ENCODE results near the gene AKAP6.

AKAP6 gene

DNA sequence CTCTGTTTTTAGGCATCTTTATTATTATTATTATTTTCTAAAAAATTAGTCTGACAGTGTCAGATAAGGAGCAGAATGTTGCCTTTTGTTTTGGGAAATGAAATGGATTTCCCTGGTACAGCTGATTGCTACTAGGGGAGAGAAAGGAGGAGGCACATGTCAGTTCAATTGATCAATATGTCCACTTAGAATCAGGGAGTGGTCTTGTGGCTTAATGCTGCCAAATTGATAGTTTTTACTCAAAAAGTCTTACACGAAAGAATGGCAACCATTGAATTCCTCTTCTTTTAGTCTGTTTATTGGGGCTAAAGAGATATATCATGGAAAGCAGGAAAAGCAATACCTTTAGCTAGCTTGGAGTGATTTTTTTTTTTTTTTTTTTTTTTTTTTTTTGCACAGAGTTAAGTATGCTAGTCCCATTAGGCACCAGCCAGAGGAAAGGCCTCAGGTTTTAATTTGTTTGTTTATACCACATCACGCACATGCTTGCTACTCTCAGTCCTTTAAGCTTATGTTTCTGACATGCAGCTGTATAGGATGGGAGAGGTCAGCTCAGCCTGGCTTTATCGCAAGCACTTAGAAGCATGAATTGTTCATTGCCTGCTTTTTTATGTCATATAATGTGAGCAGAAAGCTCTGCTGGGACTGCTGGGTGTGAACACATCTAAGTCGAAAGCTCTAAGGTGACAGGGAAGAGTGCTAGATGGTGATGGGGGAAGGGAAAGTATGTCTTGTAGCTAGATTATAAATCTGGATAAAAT lies 1.4 kb downstream of the AKAP6 start:
- DNase-seq (ENCODE audit: low read depth): no peak

DNA sequence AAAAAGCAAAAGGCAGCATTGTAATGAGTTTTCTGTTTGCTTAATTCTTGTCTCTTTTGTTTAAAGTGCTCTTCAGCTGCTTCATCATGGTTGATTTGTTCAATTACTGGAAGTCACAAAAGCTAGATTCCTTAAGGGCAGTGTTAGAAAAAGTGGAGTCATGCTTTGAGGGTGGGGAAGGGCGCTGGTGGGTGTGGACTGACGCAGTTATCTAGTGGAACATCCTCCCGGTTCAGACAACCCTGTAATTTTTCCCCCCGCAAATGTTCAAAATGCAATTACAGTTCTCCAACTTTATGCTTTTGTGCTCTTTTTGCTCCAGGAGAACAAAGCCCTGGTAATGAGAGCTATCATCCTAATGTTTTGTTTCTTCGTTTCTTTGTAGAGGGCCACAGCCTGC lies 2.1 kb downstream of the AKAP6 start:
- no peak for DNase-seq (ENCODE audit: low read depth)

DNA sequence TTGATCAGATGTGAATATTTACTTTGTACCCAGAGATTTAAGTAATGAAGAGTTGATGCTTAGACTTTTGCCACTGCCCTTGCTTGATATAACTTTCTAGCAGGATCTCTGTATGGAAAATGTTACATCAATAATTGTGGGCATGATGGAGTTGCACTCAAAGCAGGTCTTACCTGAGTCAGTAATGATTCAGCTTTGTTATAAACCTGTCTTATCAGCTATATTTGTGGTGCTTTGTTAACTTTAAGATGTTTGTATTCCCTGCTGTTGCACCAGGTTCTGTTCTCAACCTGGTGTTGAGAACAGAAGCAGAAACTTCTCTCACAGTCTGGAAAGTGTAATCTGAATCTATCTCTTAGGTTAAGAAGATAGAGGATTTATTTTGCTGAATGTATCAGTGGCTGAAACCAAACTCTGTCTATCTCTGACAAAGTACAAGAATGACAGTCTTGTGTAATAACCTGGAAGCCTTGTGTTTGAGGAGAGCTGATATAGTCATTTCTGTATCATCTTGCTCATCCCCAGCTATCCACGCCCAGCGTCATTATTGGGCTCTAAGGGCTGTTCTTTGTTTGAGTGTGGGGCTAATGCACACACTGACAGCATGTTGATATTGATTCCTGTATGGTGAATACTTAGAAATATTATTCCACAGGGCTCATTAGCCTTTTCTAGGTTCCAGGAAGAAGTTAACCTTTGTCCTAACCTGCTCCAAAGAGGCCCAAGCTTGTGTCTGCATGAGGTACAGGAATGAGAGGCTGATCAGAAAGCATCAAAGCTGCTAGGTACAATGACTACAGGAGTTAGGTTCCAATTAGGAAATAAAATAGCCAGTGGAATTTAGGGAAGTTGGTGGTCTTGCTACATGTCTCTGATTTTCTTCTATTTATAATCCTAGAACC lies 3.6 kb downstream of the AKAP6 start:
- no peak for DNase-seq (ENCODE audit: low read depth)

DNA sequence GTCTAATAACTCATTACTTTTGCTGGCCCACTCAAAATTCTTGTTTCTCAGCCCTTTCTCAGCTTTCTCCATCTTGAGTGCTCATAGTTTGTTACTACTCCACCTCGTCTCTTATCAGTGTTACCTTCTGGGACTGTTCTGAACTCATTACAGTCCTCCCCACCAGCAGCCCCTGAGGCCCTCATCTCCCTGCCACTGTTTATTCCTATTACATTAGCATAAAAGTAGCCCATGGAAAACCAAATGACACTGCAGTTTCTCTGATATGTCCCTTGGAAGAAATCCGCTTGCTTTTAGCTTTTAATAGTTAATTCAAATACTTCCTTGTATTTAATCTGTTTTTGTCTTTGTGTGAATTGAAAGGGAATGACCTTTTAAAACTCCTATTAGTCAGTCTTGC lies 7.6 kb downstream of the AKAP6 start:
- no peak for DNase-seq (ENCODE audit: low read depth)

DNA sequence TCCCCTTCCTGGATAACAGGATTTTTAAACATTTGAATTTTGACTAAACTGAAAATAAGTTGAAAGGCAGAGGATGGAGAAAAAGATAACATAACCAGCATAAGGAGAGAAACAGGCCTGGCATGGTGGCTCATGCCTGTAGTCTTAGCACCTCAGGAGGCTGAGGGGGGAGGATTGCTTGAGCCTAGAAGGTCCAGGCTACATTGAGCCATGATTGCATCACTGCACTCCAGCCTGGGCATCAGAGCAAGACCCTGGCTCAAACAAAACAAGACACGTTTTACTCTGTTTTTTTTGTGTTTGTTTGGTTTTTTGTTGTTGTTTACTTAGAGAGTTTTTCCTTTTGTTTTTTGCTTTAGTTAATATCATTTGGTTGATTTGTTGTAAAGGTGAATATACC lies 8.7 kb downstream of the AKAP6 start:
- DNase-seq (ENCODE audit: low read depth): no peak

DNA sequence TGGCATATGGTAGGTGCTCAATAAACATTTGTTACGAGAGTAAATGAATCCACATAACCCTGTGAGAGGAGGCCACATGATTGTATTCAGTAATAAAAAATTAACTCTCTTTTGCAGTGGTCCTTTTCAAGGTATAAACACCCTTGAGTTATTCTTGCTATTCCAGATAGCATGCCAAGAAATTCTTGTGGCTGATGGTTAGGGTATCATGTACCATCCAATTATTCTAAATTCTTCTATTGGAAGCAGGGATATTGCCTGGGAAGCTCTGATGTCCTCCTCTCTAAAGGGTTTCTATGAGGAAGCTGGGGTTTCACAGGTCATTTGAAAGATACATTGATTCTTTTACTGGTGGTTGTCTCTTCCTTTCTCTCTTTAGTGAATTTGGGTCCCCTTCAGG lies 10.1 kb downstream of the AKAP6 start:
- DNase-seq (ENCODE audit: low read depth): no peak

DNA sequence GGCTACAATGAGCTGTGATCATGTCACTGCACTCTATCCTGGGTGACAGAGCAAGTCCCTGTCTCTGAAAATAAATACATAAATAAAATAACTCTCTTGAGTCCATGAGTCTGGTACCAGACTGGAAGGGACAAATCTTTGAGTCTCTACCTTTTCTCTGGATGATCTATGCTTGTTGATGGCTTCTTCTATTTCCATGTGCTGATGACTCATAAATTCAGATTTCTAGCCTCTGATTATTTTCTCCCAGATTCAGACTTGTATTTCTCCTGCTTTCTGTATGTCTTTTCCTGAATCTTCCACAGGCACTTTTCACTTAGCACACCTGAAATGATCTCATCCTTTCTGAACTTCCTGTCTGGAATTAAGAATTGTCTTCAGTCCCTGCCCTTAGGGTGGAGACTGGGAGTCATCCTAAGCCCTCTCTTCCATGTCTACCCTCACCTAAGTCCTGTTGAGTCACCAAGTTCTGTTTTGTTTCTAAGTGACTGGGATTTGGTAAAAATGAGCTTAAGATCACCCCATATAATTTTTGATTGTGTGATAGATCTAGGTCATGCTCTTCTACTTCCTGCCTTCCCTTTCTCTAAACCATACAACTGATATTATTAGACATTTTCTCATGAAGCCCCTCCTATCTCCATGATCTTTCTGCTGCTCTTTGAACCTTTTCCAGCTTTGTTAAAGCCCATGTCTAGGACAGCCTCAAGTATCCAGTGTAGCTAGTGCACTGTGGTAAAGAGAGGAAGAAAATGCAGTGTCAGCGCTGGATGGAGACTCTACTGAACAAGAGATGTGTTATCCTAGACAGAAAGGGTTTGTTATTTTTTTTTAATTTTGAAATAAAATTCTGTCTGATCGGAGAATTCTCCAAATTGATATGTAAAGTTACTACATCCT lies 13.1 kb downstream of the AKAP6 start:
- no peak for DNase-seq (ENCODE audit: low read depth)

DNA sequence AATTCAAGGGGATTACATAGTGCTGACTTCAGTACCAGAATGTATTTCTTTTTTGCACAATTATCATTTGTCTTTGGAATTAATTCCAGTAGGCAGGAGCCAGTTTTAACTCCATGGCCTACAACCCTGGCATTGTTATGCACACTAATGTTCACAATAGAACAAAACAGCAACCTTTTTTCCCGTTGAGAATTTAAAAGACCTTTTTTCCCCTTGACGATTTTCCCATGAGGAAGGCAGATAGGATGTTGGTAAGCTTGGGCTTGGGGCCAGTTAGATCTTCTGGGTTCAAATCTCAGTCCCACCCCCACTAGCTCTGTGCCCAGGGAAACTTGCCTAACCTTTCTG lies 13.7 kb downstream of the AKAP6 start:
- no peak for DNase-seq (ENCODE audit: low read depth)

DNA sequence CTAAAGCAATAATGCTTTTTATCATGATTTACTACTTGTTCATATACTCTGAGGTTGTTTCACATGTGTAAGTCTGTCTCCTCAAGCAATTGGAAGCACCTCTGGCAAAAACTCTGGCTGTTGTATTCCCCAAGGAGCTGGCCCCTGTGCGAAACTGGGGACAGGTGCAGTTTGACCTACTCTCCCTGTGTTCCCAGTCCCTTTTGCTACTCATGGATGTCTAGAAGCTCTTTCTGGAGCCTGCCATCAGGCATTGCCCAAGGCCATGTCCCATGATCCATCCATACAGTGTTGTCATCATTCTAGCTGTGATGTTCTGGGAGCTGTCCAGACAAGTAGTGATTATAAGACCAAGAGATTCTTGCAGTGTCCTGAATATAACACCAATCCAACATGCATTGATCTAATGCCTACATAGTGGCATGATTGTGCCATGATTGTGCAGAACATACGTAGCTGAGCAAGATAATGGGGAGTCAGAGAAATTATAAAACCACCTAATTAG lies 14.9 kb downstream of the AKAP6 start:
- no peak for DNase-seq (ENCODE audit: low read depth)

DNA sequence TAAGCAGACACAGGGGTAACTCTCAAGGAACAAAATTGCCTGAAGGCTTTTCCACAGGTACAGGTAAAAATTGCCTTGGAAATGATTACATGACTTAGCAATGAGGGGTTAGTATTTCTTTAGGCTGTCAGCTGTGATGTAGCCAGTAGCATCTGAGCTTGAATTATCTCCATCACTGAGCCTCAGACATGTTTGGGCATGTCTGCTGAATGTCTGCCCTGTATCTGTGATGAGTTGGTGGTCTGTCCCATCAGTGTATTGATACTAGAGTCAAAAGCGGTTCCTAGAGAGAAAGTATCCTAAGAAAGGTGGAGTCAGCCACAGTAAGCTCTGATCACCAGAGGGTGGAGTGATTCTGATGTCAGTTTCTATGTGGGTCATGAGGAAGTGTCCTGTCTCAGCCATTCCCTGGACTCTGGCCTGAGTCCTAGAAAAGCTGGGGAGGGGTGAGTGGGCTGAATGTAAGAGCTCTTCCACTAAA lies 16.3 kb downstream of the AKAP6 start:
- DNase-seq (ENCODE audit: low read depth): no peak

DNA sequence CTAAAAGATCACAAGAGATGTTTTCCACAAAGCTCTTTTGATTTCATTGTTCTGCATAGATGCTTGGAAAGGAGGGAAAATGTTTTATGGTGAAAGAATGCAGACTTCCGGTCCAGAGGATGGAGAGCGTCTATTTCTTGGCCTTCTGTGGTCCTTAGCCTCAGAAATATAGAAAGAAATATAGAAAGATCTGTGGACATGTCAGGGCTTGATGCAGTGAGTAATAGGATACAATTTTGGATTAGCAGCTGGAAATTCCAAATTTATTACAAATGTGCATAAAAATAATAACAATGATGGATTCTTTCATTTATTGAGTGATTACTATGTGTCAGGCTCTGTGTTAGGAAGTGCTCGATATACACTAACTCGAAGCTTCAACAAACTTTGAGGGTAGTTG lies 20.2 kb downstream of the AKAP6 start:
- DNase-seq (ENCODE audit: low read depth): no peak

DNA sequence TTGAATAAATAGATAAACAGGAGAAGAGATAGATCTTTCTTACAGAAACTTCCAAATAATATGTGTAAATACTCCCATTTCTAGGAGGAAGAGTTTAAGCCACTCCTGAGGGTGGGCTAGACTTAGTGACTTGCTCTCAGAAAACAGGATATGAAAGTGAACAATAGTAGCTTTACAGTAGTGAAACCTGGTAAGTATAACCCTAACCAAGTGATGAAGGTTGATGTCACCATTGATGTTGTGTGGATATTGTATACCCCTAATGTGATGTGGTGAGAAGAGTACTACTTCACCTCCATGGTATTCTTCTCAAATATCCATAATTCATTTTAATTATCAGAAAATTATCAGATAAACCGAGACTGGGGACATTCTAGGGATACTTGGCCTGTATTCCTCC lies 20.9 kb downstream of the AKAP6 start:
- no peak for DNase-seq (ENCODE audit: low read depth)

DNA sequence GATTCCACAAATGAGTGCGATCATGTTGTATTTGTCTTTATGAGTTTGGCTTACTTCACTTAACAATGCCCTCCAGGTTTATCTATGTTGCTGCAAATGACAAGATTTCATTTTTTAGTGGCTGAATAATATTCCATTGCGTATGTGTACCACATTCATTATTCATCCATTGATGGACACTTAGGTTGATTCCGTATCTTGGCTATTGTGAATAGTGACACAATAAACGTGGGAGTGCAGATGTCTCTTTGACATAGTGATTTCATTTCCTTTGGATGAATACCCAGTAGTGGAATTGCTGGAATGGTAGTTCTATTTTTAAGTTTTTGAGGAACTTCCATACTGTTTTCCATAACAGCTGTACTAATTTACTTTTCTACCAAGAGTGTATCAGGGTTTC lies 23.5 kb downstream of the AKAP6 start:
- DNase-seq (ENCODE audit: low read depth): no peak

DNA sequence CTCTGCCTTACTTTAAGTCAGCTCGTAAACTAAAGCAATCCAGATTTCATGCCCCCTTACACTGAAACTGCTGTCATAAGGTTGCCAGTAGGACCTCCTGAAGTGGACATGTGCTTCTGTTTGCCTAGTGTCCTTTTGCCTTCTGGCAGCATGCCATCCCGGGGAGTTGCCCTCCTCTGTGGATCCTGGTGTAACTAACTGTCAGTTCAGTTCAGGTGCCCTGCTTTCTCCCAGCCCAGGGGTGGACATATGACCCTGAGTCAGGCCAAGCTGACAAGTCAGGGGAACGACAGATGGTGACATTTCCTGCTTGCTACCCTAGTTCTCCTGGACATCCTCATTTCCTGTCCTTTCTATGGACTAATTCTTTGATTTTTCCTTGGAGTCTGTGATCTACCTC lies 25.6 kb downstream of the AKAP6 start:
- DNase-seq (ENCODE audit: low read depth): no peak

DNA sequence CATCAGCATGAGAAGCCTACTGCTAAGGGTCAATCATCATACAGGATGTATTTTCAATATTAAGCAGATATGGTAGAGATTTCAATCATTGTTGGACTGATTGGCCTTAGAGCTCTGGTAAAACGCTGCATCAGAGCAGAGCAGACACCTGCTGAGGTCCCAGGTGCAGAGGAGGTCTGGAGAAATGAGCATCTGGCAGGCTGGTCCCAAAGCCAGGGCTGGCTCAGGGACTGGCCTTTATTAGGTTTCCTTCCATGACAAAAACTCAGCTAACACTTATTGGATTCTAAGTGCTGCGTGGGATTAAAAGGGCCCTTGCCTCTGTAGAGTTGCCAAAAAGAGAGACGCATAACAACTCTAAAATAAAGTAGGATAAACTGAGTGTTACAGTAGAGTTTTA lies 29.7 kb downstream of the AKAP6 start:
- DNase-seq (ENCODE audit: low read depth): no peak

DNA sequence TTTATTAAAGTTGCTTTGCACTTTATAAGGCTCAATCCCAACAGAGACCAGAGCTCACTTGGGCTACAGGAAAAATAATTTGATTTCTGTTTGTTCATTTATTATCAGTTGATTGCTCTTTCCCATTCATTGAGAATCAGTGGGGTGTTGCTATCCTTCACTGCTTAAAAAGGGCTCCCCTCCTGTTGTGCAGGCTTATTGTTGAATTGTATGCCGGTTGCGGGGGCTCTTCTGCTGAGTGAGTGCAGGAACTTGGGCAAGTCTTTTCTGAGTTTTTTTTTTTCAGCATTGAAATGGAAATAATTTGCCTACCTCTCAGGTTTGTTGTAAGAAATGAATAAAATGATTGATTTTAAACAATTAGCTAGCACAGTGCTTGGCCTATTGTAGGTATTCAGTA lies 32.6 kb downstream of the AKAP6 start:
- DNase-seq (ENCODE audit: low read depth): no peak

DNA sequence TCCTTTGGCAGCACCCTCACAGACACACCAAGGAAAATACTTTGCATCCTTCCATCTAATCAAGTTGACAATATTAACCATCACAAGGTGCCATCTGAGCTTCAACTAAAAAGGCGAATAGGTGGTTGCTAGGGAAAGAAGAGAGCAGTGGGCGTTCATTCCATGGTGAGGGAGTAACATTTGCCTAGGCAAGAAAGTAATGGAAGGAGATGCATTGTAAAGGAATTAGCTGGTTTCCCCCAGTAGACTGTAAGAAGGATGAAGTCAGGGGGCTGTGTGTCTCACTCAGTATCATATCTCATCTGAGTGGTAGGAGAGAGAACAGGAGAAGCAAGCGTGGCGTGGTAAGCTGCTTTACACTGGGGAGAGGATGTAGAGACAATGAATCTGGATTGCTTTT lies 34.7 kb downstream of the AKAP6 start:
- DNase-seq (ENCODE audit: low read depth): no peak

DNA sequence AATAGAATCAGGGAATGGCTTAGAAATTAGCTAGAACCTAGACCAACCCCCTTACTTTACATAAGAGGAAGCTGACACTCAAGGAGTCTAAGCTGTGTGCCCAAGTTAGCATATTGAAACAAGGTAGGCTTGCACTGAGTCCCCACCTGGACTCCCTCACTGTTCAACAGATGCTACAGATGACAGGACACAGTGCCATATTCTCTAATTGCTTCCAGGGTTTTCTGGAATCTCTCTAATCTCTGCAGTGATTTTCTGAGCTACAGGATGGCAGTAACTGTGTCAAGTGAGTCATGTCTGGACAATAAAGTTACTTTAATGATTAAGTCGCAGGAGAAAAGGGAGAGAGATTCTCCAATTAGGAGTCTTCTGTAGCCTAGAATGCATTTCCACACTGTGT lies 35.8 kb downstream of the AKAP6 start:
- no peak for DNase-seq (ENCODE audit: low read depth)

DNA sequence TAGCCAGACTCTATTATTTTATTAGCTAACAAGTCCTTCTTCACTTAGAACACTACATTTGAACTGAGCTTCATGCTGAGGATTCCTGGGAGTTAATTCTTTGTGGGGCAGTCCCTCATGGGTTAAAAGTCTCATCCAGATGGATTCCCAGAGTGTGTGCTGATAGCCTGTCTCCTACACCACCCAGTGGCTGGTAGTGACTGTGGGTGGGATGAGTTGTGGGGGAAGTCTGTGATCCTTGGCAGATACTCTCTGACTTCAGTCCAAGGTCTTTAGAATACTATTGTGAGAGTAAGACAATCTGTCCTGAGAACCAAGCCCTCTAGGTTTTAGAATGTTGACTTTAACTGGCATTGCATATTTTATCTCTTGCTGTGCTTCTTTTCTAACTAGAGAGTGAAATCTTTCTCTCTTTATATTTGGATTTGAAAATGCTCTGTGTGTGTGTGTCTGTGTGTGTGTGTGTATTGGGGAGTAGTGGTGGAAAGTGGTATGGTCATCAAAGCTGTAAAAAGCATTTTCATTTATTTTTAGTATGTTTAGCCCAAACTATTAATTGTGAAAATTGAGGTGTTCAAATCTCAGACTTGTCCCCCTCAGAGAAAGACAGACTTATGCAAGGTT lies 37.3 kb downstream of the AKAP6 start:
- no peak for DNase-seq (ENCODE audit: low read depth)

DNA sequence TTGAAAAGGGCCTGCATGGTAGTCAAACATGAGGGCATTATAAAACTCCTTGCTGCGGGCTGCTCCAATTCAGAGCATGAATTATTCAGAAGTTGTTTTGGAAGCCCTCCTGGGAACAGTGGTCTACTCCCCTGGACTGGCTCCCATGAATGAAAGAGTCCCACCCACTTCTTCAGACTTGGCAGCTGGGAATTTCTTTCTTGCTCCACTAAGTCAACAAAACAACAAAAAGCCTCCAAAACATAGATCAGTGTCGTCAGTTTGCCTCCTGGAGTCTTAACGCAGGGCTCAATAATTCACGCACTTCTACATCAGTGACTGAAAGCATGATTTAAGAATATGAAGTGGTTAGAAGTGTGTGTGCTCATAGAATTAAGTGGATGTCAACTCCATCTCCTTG lies 37.9 kb downstream of the AKAP6 start:
- no peak for DNase-seq (ENCODE audit: low read depth)

DNA sequence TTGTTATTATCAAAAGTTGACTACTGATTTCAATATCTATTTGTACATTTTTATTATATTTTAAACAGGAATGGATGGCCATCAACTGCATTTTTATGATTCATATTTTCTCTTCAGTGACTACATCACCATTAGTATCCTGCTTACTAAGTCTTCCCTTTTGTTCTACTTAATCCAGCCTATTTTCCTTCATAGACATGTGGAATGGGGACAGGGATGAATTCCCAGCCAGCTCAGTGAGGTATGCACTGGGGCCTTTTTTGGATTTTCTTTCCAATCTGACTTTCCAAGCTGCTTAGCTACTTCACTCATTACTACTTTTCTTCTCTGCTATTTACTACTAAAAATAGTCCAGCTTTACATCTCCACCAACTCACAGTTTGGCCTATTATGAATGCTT lies 38.4 kb downstream of the AKAP6 start:
- DNase-seq (ENCODE audit: low read depth): no peak

DNA sequence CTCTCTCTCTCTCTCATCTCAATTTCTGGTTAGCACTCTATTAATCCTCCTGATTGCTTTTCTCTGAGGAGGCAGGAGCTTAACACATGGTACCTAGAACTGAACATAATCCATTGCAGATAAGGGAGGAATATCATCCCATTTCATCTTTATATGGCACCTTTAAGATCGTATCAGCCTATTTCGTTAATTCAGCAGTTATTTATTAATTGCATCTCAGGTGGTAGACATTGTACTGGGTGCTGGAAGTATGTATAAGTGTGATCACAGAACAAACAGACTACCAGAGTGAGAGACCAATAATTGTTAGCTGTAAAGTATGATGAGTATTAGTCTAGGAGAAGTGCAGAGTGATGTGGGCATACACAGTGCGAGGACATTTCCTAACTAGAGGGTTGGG lies 39.0 kb downstream of the AKAP6 start:
- DNase-seq (ENCODE audit: low read depth): no peak
